ENCODE results near the gene LMAN2.

LMAN2 gene

GRCh38 chr5:177357146-177357458 is 5.6 kb upstream of the LMAN2 start:
- Histone ChIP-seq H3K27me3 (ENCODE audit: low read length) (no peaks in the 10 kb centered on the region), H3K9me3 (ENCODE audit: insufficient read depth, low read length) (no peaks in the 10 kb centered on the region), H3K4me3 (ENCODE audit: insufficient read depth, low read length, poor library complexity, severe bottlenecking) (peak overlapping the region; percentile 59), H3K79me2 (ENCODE audit: insufficient read depth, low read length) (no peaks in the 10 kb centered on the region), H3K9ac (ENCODE audit: low read length) (peak overlapping the region; percentile 66), H3K27ac (ENCODE audit: low read depth, low read length) (no peak overlapping the region), H3K36me3 (ENCODE audit: low read length) (no peaks in the 10 kb centered on the region), H3F3A (ENCODE audit: insufficient read depth) (peaks cover 14% of the 10 kb centered on the region), H3K4me2 (ENCODE audit: low read depth, low read length, poor library complexity, severe bottlenecking) (peak overlapping the region; percentile 89), H4K20me1 (ENCODE audit: low read depth, low read length) (no peaks in the 10 kb centered on the region), H2AFZ (ENCODE audit: low read depth, low read length, severe bottlenecking) (no peak overlapping the region), H3K9me2 (replicated peaks; ENCODE audit: insufficient read depth, low read length) (no peaks in the 10 kb centered on the region)
- TF ChIP-seq CTCF (IDR thresholded peaks at IDR 0.05; ENCODE audit: insufficient read depth, low read length, poor library complexity, severe bottlenecking) (no peak), EZH2phosphoT487 (conservative IDR thresholded peaks at IDR 0.05; ENCODE audit: low read length) (no peak)

GRCh38 chr5:177356746-177357145 is 5.3 kb upstream of the LMAN2 start:
- Histone ChIP-seq H3K36me3 (ENCODE audit: low read length) (no peaks in the 10 kb centered on the region), H3K27ac (ENCODE audit: low read depth, low read length) (no peak overlapping the region), H2AFZ (ENCODE audit: low read depth, low read length, severe bottlenecking) (no peak overlapping the region)

GRCh38 chr5:177355868-177356168 is 4.3 kb upstream of the LMAN2 start:
- no peak overlapping the region for H3K9ac ChIP-seq (ENCODE audit: low read length)

More at GRCh38 chr5:177356746-177357145, 5.3 kb upstream of the LMAN2 start:
- H4K20me1 ChIP-seq (ENCODE audit: low read depth, low read length): no peaks in the 10 kb centered on the region
- no peak overlapping the region for H3K4me3 ChIP-seq (ENCODE audit: insufficient read depth, low read length, poor library complexity, severe bottlenecking)
- H3F3A ChIP-seq (ENCODE audit: insufficient read depth): peaks cover 10% of the 10 kb centered on the region
- no peaks in the 10 kb centered on the region for H3K79me2 ChIP-seq (ENCODE audit: insufficient read depth, low read length)
- H3K27me3 ChIP-seq (ENCODE audit: low read length): no peaks in the 10 kb centered on the region
- H3K9me3 ChIP-seq (ENCODE audit: insufficient read depth, low read length): no peaks in the 10 kb centered on the region
- H3K9ac ChIP-seq (ENCODE audit: low read length): 0 out of 2 replicates have a peak overlapping the region, but pooled peaks have one; percentile 66
- TF ChIP-seq CTCF (IDR thresholded peaks at IDR 0.05; ENCODE audit: insufficient read depth, low read length, poor library complexity, severe bottlenecking) (no peak), EZH2phosphoT487 (conservative IDR thresholded peaks at IDR 0.05; ENCODE audit: low read length) (no peak)
- peak overlapping the region; percentile 89 for H3K4me2 ChIP-seq (ENCODE audit: low read depth, low read length, poor library complexity, severe bottlenecking)
- no peaks in the 10 kb centered on the region for H3K9me2 ChIP-seq (replicated peaks; ENCODE audit: insufficient read depth, low read length)

More at GRCh38 chr5:177355868-177356168, 4.3 kb upstream of the LMAN2 start:
- Histone ChIP-seq H3K27me3 (ENCODE audit: low read length) (no peaks in the 10 kb centered on the region), H3K79me2 (ENCODE audit: insufficient read depth, low read length) (peaks cover 5% of the 10 kb centered on the region), H3K36me3 (ENCODE audit: low read length) (no peaks in the 10 kb centered on the region), H3F3A (ENCODE audit: insufficient read depth) (peaks cover 7% of the 10 kb centered on the region), H2AFZ (ENCODE audit: low read depth, low read length, severe bottlenecking) (no peak overlapping the region), H3K9me2 (replicated peaks; ENCODE audit: insufficient read depth, low read length) (no peaks in the 10 kb centered on the region), H4K20me1 (ENCODE audit: low read depth, low read length) (no peaks in the 10 kb centered on the region; the same call in 1 of the 2 replicates), H3K9me3 (ENCODE audit: insufficient read depth, low read length) (no peaks in the 10 kb centered on the region), H3K4me2 (ENCODE audit: low read depth, low read length, poor library complexity, severe bottlenecking) (no peak overlapping the region), H3K27ac (ENCODE audit: low read depth, low read length) (no peak overlapping the region), H3K4me3 (ENCODE audit: insufficient read depth, low read length, poor library complexity, severe bottlenecking) (no peak overlapping the region)
- TF ChIP-seq EZH2phosphoT487 (conservative IDR thresholded peaks at IDR 0.05; ENCODE audit: low read length) (no peak), CTCF (IDR thresholded peaks at IDR 0.05; ENCODE audit: insufficient read depth, low read length, poor library complexity, severe bottlenecking) (no peak)

Data from SU-DHL-6 (cell line).